SK-N-SH treated with all-trans-retinoic acid at 6 μM for 48 hours (cell line): ENCODE data around the gene PABPC1L.

Experiments used
- ATAC-seq: fragments of 200-7000 bp; cut with Tn5 transposase; 3 replicates; pipeline ENCODE4 v1.9.1; 2020; ENCODE audit warnings: mild to moderate bottlenecking, moderate library complexity
- ARNTL ChIP-seq: fragments of 450-650 bp; formaldehyde crosslinking; IDR thresholded peaks from 2 replicates; pipeline ENCODE4 v1.5.0; 2020; ENCODE audit warnings: low read depth, mild to moderate bottlenecking, moderate library complexity, borderline replicate concordance
- CSDC2 ChIP-seq: fragments of 250-450 bp; sonication (Bioruptor Pico); IDR thresholded peaks from 2 replicates; pipeline ENCODE4 v1.5.0; 2020; ENCODE audit warnings: mild to moderate bottlenecking, moderate library complexity
- ISL1 ChIP-seq: fragments of 250-450 bp; sonication (Bioruptor Pico); IDR thresholded peaks from 2 replicates; pipeline ENCODE4 v2.1.2; 2022; ENCODE audit warnings: mild to moderate bottlenecking, moderate library complexity
- PPARA ChIP-seq: fragments of 250-450 bp; sonication (Bioruptor Pico); IDR thresholded peaks from 2 replicates; pipeline ENCODE4 v1.5.0; 2020; ENCODE audit warnings: mild to moderate bottlenecking, borderline replicate concordance
- RARB ChIP-seq: fragments of 250-450 bp; sonication (Bioruptor Pico); IDR thresholded peaks from 2 replicates; pipeline ENCODE4 v1.8.0; 2021; ENCODE audit warnings: mild to moderate bottlenecking, moderate library complexity
- TCF4 ChIP-seq: fragments of 250-450 bp; sonication (Bioruptor Pico); IDR thresholded peaks from 2 replicates; pipeline ENCODE4 v1.8.0; 2021; ENCODE audit warnings: mild to moderate bottlenecking, moderate library complexity, borderline replicate concordance
- TOX ChIP-seq: fragments of 250-450 bp; sonication (Bioruptor Pico); IDR thresholded peaks from 2 replicates; pipeline ENCODE4 v1.8.0; 2021; ENCODE audit warnings: mild to moderate bottlenecking, moderate library complexity, borderline replicate concordance
- ZC3H10 ChIP-seq: fragments of 250-450 bp; sonication (Bioruptor Pico); IDR thresholded peaks from 2 replicates; pipeline ENCODE4 v1.5.1; 2021; ENCODE audit warnings: mild to moderate bottlenecking, moderate library complexity
- ZFP3 ChIP-seq: fragments of 250-450 bp; sonication (Bioruptor Pico); IDR thresholded peaks from 2 replicates; pipeline ENCODE4 v1.5.0; 2020; ENCODE audit warnings: mild to moderate bottlenecking, moderate library complexity
- ZNF565 ChIP-seq: fragments of 450-650 bp; formaldehyde crosslinking; conservative IDR thresholded peaks from 2 replicates; pipeline ENCODE4 v1.5.0; 2020; ENCODE audit warnings: low read depth, mild to moderate bottlenecking, moderate library complexity
- ZNF8 ChIP-seq: fragments of 450-650 bp; formaldehyde crosslinking; IDR thresholded peaks from 2 replicates; pipeline ENCODE4 v1.5.0; 2020; ENCODE audit warnings: mild to moderate bottlenecking, moderate library complexity
- TF ChIP-seq, protein P1 (sequence below): fragments of 250-450 bp; sonication (Bioruptor Pico); IDR thresholded peaks from 2 replicates; pipeline ENCODE4 v1.5.1; 2021; ENCODE audit warnings: mild to moderate bottlenecking, moderate library complexity
- TF ChIP-seq, protein P2 (sequence below): fragments of 250-450 bp; sonication (Bioruptor Pico); IDR thresholded peaks from 2 replicates; pipeline ENCODE4 v1.5.0; 2020; ENCODE audit warnings: mild to moderate bottlenecking, moderate library complexity
- TF ChIP-seq, protein P3 (sequence below): fragments of 250-450 bp; sonication (Bioruptor Pico); IDR thresholded peaks from 2 replicates; pipeline ENCODE4 v1.8.0; 2020; ENCODE audit warnings: mild to moderate bottlenecking, moderate library complexity, borderline replicate concordance
- TF ChIP-seq, protein P4 (sequence below): fragments of 250-450 bp; sonication (Bioruptor Pico); IDR thresholded peaks from 2 replicates; pipeline ENCODE4 v1.5.1; 2020; ENCODE audit warnings: low read depth, mild to moderate bottlenecking, moderate library complexity

PABPC1L gene

DNA sequence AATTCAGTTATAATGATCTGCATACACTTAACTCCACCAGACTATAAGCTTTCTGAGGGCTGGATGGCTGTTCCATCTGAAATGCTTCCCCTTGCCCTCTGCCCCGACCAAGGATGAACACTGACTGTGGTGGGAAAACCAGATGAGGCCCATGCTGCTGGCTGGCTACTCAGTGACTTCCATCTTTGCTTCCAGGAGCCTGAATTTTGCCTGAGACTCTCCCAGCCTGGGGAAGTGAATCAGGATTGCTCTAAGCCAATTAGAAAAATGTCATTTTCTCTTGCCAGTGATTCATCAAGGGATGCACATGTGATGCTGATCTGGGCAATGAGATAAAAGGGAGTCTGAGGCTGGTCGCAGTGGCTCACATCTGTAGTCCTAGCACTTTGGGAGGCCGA is 52.0 kb downstream of the PABPC1L start:
- no peak for ATAC-seq
- TF ChIP-seq ZNF8 (CRISPR knock-in tag): no peak
- TF ChIP-seq, protein P1, sequence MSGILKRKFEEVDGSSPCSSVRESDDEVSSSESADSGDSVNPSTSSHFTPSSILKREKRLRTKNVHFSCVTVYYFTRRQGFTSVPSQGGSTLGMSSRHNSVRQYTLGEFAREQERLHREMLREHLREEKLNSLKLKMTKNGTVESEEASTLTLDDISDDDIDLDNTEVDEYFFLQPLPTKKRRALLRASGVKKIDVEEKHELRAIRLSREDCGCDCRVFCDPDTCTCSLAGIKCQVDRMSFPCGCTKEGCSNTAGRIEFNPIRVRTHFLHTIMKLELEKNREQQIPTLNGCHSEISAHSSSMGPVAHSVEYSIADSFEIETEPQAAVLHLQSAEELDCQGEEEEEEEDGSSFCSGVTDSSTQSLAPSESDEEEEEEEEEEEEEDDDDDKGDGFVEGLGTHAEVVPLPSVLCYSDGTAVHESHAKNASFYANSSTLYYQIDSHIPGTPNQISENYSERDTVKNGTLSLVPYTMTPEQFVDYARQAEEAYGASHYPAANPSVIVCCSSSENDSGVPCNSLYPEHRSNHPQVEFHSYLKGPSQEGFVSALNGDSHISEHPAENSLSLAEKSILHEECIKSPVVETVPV (CRISPR knock-in tag): no peak
- TF ChIP-seq, all 23 proteins: peak for 0

DNA sequence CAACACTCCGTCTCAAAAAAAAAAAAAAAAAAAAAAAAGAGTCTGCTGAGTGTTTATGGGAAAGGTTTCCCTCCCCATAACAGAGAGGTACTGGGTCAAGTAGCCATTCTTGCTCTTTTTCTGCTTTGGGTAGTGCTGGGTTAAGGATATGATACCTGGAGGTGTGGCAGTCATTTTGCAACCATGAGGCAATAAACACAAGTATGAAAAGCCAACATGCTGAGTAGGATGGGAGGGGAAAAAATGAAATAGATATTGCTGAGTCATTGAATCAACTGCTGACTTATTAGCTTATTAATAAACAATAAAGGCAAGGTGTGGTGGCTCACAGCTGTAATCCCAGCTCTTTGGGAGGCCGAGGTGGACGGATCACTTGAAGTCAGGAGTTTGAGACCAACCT is 52.6 kb downstream of the PABPC1L start:
- no peak for ATAC-seq
- TF ChIP-seq TOX (CRISPR knock-in tag): no peak
- TF ChIP-seq, protein P1 (CRISPR knock-in tag): no peak
- no peak for TF ChIP-seq ARNTL (CRISPR knock-in tag)
- TF ChIP-seq RARB (CRISPR knock-in tag): no peak
- TF ChIP-seq, all 23 proteins: peak for 0

DNA sequence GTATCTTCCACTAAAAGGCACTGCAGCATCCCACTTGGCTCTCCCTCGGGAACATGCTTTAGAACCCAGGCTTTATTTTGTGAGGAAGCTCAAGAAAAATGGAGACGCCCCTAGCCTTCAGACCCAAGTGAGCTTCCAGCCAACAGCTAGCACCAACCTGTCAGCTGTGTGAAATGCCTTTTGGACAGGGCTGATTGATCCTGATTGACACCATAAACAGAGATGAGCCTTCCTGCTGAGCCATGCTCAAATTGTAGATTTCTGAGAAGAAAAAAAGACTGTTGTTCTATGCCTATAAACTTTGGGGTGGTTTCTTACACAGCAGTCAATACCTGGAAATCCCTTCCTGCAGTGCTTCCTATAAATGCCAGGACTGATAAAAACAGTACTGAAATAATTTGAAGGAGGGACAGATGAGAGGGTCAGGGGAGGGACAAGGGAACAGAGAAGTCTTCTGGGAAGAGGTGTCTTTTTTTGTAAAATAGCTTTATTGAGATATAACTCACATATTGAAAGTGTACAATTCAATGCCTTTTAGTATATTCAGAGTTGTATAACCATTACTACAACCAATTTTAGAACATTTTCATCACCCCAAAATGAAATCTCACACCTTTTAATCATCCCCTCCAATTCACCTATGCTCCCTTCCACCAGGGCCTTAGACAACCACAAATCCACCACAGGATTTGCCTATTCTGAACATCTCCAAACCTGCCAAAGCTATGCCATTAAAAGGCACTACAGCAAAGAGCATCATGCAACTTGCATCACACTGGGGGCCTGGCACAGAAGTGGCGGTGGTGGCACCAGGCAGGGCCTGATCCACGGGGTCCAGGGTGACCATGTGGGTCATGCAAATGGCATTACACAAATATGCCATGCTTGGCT is 53.7 kb downstream of the PABPC1L start:
- no peak for ATAC-seq
- TF ChIP-seq, protein P2, sequence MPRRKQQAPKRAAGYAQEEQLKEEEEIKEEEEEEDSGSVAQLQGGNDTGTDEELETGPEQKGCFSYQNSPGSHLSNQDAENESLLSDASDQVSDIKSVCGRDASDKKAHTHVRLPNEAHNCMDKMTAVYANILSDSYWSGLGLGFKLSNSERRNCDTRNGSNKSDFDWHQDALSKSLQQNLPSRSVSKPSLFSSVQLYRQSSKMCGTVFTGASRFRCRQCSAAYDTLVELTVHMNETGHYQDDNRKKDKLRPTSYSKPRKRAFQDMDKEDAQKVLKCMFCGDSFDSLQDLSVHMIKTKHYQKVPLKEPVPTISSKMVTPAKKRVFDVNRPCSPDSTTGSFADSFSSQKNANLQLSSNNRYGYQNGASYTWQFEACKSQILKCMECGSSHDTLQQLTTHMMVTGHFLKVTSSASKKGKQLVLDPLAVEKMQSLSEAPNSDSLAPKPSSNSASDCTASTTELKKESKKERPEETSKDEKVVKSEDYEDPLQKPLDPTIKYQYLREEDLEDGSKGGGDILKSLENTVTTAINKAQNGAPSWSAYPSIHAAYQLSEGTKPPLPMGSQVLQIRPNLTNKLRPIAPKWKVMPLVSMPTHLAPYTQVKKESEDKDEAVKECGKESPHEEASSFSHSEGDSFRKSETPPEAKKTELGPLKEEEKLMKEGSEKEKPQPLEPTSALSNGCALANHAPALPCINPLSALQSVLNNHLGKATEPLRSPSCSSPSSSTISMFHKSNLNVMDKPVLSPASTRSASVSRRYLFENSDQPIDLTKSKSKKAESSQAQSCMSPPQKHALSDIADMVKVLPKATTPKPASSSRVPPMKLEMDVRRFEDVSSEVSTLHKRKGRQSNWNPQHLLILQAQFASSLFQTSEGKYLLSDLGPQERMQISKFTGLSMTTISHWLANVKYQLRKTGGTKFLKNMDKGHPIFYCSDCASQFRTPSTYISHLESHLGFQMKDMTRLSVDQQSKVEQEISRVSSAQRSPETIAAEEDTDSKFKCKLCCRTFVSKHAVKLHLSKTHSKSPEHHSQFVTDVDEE (CRISPR knock-in tag): no peak
- TF ChIP-seq, protein P3, sequence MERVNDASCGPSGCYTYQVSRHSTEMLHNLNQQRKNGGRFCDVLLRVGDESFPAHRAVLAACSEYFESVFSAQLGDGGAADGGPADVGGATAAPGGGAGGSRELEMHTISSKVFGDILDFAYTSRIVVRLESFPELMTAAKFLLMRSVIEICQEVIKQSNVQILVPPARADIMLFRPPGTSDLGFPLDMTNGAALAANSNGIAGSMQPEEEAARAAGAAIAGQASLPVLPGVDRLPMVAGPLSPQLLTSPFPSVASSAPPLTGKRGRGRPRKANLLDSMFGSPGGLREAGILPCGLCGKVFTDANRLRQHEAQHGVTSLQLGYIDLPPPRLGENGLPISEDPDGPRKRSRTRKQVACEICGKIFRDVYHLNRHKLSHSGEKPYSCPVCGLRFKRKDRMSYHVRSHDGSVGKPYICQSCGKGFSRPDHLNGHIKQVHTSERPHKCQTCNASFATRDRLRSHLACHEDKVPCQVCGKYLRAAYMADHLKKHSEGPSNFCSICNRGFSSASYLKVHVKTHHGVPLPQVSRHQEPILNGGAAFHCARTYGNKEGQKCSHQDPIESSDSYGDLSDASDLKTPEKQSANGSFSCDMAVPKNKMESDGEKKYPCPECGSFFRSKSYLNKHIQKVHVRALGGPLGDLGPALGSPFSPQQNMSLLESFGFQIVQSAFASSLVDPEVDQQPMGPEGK (CRISPR knock-in tag): no peak
- TF ChIP-seq ZC3H10 (CRISPR knock-in tag): no peak

DNA sequence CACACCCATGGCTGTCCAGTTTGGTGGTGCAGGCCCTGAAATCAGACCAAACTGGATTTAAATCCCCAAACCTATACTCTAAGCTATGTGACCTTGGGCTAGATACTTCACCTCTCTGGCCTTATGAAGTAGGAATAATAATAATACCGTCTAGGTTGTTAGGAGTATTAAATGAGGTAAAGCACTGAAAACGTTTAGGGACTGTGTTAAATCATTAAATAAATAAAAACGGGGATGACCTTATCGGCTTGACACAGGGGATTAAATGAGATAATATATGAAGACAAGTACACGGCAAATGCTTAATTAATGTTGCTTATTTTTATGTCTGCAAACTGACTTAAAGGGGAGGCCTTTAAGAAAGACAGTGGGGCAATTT is 55.8 kb downstream of the PABPC1L start:
- ATAC-seq: no peak
- TF ChIP-seq, protein P4, sequence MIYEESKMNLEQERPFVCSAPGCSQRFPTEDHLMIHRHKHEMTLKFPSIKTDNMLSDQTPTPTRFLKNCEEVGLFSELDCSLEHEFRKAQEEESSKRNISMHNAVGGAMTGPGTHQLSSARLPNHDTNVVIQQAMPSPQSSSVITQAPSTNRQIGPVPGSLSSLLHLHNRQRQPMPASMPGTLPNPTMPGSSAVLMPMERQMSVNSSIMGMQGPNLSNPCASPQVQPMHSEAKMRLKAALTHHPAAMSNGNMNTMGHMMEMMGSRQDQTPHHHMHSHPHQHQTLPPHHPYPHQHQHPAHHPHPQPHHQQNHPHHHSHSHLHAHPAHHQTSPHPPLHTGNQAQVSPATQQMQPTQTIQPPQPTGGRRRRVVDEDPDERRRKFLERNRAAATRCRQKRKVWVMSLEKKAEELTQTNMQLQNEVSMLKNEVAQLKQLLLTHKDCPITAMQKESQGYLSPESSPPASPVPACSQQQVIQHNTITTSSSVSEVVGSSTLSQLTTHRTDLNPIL: no peak
- TF ChIP-seq ZFP3 (CRISPR knock-in tag): no peak
- TF ChIP-seq ZNF565 (CRISPR knock-in tag): no peak
- no peak for TF ChIP-seq CSDC2 (CRISPR knock-in tag)
- no peak for TF ChIP-seq TCF4 (CRISPR knock-in tag)
- TF ChIP-seq RARB (CRISPR knock-in tag): no peak
- TF ChIP-seq ARNTL (CRISPR knock-in tag): no peak
- no peak for TF ChIP-seq ISL1
- TF ChIP-seq PPARA (CRISPR knock-in tag): no peak
